ENCODE results near the gene RNF31. TPM values are rescaled to one million over a fixed set of nuclear protein-coding genes. Genes with fewer than 3 reads are reported as not detected.

Gene RNF31
- total RNA-seq, 2 experiments from 2014 or later: 37.8 to 57.8 TPM

- Histone ChIP-seq H3K36me3 (ENCODE audit: insufficient read depth, low read length) (peaks cover 44% of the 10 kb centered on the region), H3K4me3 (ENCODE audit: low read depth, low read length, poor library complexity, severe bottlenecking) (no peak overlapping the region), H3K9me3 (ENCODE audit: low read length) (no peaks in the 10 kb centered on the region), H3K79me2 (ENCODE audit: insufficient read depth, low read depth, low read length) (no peaks in the 10 kb centered on the region), H3K27ac (ENCODE audit: low read depth, low read length, poor library complexity, severe bottlenecking) (no peak overlapping the region), H2AFZ (ENCODE audit: low read length) (no peak overlapping the region), H4K20me1 (ENCODE audit: insufficient read depth, low read length) (no peaks in the 10 kb centered on the region), H3K9me2 (ENCODE audit: insufficient read depth, low read length) (no peaks in the 10 kb centered on the region), H3K4me1 (ENCODE audit: insufficient read depth, low read length, poor library complexity, severe bottlenecking) (no peaks in the 10 kb centered on the region), H3K4me2 (ENCODE audit: low read length) (no peak overlapping the region)
- intact Hi-C loops (cut with micrococcal nuclease; ENCODE audit: unreplicated experiment): no loop called here
- TF ChIP-seq CTCF (conservative IDR thresholded peaks at IDR 0.05; ENCODE audit: low read length) (no peak), EZH2phosphoT487 (IDR thresholded peaks at IDR 0.05; ENCODE audit: borderline replicate concordance, low read depth, low read length) (no peak)
- BruUV-seq (replicated peaks): no TSS peak
- ChIA-PET POLR2A (interaction anchor here (1.1 kb wide), 1 partner anchor 10 kb away, joined by 4 read pairs; no protein-coding TSS in a partner anchor), CTCF (ENCODE audit: unreplicated experiment) (no interaction called here)
- DNase-seq (ENCODE audit: low spot score): no peak
These were observed 30.6 kb downstream of the RNF31 start for GRCh38 chr14:24177891-24178290.

- intact Hi-C loops (cut with micrococcal nuclease; ENCODE audit: unreplicated experiment): no loop called here
- no TSS peak for BruUV-seq (replicated peaks)
These were observed 31.3 kb downstream of the RNF31 start for GRCh38 chr14:24178399-24179178.

More at GRCh38 chr14:24178399-24179178, 31.3 kb downstream of the RNF31 start:
- no peak for TF ChIP-seq CTCF (conservative IDR thresholded peaks at IDR 0.05; ENCODE audit: low read length)
- no peak for TF ChIP-seq EZH2phosphoT487 (IDR thresholded peaks at IDR 0.05; ENCODE audit: borderline replicate concordance, low read depth, low read length)
- no peak overlapping the region for H3K4me3 ChIP-seq (ENCODE audit: low read depth, low read length, poor library complexity, severe bottlenecking)
- no peaks in the 10 kb centered on the region for H3K9me2 ChIP-seq (ENCODE audit: insufficient read depth, low read length)
- no peaks in the 10 kb centered on the region for H3K9me3 ChIP-seq (ENCODE audit: low read length)
- peaks cover 51% of the 10 kb centered on the region for H3K36me3 ChIP-seq (ENCODE audit: insufficient read depth, low read length)
- no peaks in the 10 kb centered on the region for H3K4me1 ChIP-seq (ENCODE audit: insufficient read depth, low read length, poor library complexity, severe bottlenecking)
- CTCF ChIA-PET (ENCODE audit: unreplicated experiment): no interaction called here
- POLR2A ChIA-PET: no interaction called here
- H4K20me1 ChIP-seq (ENCODE audit: insufficient read depth, low read length): no peaks in the 10 kb centered on the region
- H3K27ac ChIP-seq (ENCODE audit: low read depth, low read length, poor library complexity, severe bottlenecking): no peak overlapping the region
- no peak overlapping the region for H2AFZ ChIP-seq (ENCODE audit: low read length)
- H3K79me2 ChIP-seq (ENCODE audit: insufficient read depth, low read depth, low read length): no peaks in the 10 kb centered on the region
- DNase-seq (ENCODE audit: low spot score): no peak
- no peak overlapping the region for H3K4me2 ChIP-seq (ENCODE audit: low read length)

Measured in OCI-LY7 (cell line).